Measurements from ENCODE around the gene TAX1BP1. TPM values are rescaled to one million over a fixed set of nuclear protein-coding genes. Genes with fewer than 3 reads are reported as not detected.

The TAX1BP1 gene
- total RNA-seq, 1 experiment from 2014 or later = 58.3 TPM

DNA sequence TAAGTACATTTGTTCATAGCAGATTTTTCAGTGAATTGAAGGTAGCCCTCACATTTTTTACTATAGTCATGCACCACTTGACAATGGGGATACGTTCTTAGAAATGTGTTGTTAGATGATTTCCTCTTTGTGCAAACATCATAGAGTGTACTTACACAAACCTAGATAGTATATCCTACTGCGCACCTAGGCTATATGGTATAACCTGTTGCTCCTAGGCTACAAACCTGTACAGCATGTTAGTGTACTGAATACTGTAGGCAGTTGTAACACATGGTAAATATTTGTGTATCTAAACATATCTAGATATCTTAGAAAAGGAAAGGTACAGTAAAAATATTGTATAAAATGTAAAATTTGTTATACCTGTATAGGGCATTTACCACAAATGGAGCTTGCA, 41.2 kb downstream of the TAX1BP1 start:
- Histone ChIP-seq H4K91ac (ENCODE audit: insufficient read length, low read depth, low read length) (no peak overlapping the region), H2AK5ac (ENCODE audit: insufficient read length, low read length) (no peak overlapping the region), H3K4me1 (ENCODE audit: insufficient read depth, low read length) (no peaks in the 10 kb centered on the region), H3K23me2 (ENCODE audit: insufficient read length, low read depth, low read length, poor library complexity, severe bottlenecking) (no peaks in the 10 kb centered on the region), H2AFZ (ENCODE audit: low read length) (no peak overlapping the region), H4K5ac (ENCODE audit: insufficient read length, low read depth, low read length) (no peak overlapping the region), H2BK15ac (ENCODE audit: low read depth, low read length) (no peak overlapping the region), H3K27me3 (ENCODE audit: insufficient read depth, low read length) (no peaks in the 10 kb centered on the region), H3K18ac (ENCODE audit: insufficient read length, low read depth, low read length) (no peak overlapping the region), H2BK120ac (ENCODE audit: low read depth, low read length, poor library complexity, severe bottlenecking) (no peak overlapping the region), H3K9me3 (ENCODE audit: control insufficient read depth, low read depth, low read length) (no peaks in the 10 kb centered on the region), H2BK12ac (ENCODE audit: insufficient read length, low read depth, low read length) (no peak overlapping the region), H2BK5ac (ENCODE audit: insufficient read length, low read length) (no peak overlapping the region), H3K56ac (ENCODE audit: insufficient read length, low read depth, low read length) (no peak overlapping the region), H3T11ph (ENCODE audit: low read length) (no peak overlapping the region), H3K4ac (ENCODE audit: low read depth, low read length) (no peak overlapping the region), H3K23ac (ENCODE audit: insufficient read length, low read depth, low read length) (no peak overlapping the region), H4K20me1 (ENCODE audit: control insufficient read depth, insufficient read depth, insufficient read length) (no peaks in the 10 kb centered on the region), H4K8ac (replicated peaks; ENCODE audit: insufficient read length, low read depth, low read length) (no peak overlapping the region), H3K27ac (ENCODE audit: insufficient read length, low read depth, low read length) (no peak overlapping the region), H3K14ac (ENCODE audit: insufficient read depth, low read length) (no peak overlapping the region), H3K79me1 (ENCODE audit: insufficient read depth, low read depth, low read length, poor library complexity, severe bottlenecking) (no peaks in the 10 kb centered on the region), H3K4me2 (ENCODE audit: insufficient read depth, insufficient read length, low read length) (no peak overlapping the region), H3K9ac (ENCODE audit: extremely low read depth, insufficient read length, low read length) (no peak overlapping the region), H3K79me2 (ENCODE audit: insufficient read depth, low read length) (no peaks in the 10 kb centered on the region), H2BK20ac (ENCODE audit: low read depth, low read length, poor library complexity, severe bottlenecking) (no peak overlapping the region)
- no peak for DNase-seq
- Mint-ChIP-seq H3K4me3 (no peak overlapping the region), H3K27ac (no peak overlapping the region), H3K27me3 (ENCODE audit: low read depth) (no peaks in the 10 kb centered on the region), H3K36me3 (ENCODE audit: insufficient read depth in 1 of 3, low read depth in 3 of 3) (peaks cover 2 to 9% (median 6%) of the 10 kb centered on the region in 3 experiments; a peak in 4 of 7 replicates), H3K4me1 (peaks cover 12 to 15% of the 10 kb centered on the region in 2 experiments), H3K9me3 (no peaks in the 10 kb centered on the region)
- no CpG with 5 or more reads among the region's 2 CpGs for WGBS (ENCODE audit: extremely low coverage, insufficient read length, low lambda C conversion rate)
- TF ChIP-seq, protein P1, sequence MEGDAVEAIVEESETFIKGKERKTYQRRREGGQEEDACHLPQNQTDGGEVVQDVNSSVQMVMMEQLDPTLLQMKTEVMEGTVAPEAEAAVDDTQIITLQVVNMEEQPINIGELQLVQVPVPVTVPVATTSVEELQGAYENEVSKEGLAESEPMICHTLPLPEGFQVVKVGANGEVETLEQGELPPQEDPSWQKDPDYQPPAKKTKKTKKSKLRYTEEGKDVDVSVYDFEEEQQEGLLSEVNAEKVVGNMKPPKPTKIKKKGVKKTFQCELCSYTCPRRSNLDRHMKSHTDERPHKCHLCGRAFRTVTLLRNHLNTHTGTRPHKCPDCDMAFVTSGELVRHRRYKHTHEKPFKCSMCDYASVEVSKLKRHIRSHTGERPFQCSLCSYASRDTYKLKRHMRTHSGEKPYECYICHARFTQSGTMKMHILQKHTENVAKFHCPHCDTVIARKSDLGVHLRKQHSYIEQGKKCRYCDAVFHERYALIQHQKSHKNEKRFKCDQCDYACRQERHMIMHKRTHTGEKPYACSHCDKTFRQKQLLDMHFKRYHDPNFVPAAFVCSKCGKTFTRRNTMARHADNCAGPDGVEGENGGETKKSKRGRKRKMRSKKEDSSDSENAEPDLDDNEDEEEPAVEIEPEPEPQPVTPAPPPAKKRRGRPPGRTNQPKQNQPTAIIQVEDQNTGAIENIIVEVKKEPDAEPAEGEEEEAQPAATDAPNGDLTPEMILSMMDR (conservative IDR thresholded peaks at IDR 0.05) = no peak

Data from H9 (cell line).